Measurements from ENCODE around the gene EPHA4. TPM values are rescaled to one million over a fixed set of nuclear protein-coding genes. Genes with fewer than 3 reads are reported as not detected.
A peak's percentile ranks its signal among the peaks of the same experiment; 100 is the strongest.

EPHA4 gene
- polyA plus RNA-seq, 1 donor (not counting 4 experiments of a cell fraction or from before 2014, with no cell fraction given) = 9.0 TPM

DNA sequence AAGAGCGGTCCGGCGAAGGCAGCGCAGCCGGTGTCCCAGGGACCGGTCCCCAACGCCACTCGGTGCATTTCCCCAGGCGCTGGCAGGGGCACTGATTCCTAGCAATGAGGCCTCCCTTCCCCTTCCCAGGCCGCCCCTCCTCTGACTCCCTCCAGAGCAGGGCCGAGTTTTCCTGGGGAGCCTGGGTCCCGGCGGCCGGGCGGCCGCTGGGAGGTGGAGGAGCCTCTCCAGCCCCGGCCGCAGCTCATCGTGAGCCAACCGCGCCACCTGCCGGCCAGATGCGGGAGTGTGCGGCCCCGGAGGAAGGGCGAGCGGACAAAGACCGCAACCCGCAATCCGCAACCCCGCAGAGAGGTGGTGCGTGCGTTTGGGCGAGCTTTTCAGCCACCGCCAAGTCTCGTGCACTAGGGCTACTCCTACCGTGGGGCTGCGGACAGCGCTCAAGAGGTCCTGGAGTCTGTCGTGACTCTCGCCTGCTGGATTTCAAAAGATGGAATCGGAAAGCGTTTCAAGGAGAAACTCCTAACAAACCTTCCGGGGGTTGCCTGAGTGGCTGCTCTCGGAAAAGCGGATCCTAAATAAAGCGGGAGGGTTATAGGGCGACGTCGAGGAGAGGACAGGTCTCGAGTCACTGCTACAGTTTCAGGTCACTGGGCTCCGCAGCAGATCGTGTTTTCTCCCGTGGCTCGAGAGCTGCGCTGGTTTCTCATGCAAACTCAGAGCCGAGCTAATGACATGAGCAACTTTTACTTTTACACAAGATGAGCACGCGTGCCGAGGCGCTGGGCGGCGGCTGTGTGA is 1.5 kb upstream of the EPHA4 start:
- Histone ChIP-seq H3K27ac (ENCODE audit: control insufficient read depth, insufficient read depth, low read length) (no peak overlapping the region), H3K36me3 (ENCODE audit: control insufficient read depth in 2 of 2, extremely low read depth in 1 of 2, insufficient read depth in 2 of 2, low read length in 2 of 2) (no peaks in the 10 kb centered on the region), H2AFZ (ENCODE audit: control insufficient read depth, low read length) (peak overlapping the region; percentile 94), H3K9me1 (ENCODE audit: control insufficient read depth, extremely low read depth, insufficient read depth, low read length) (no peaks in the 10 kb centered on the region), H3K79me2 (ENCODE audit: control insufficient read depth, insufficient read depth, low read length) (peaks cover 4% of the 10 kb centered on the region), H3K4me1 (ENCODE audit: control insufficient read depth, extremely low read depth, insufficient read depth, low read length) (peaks cover 10% of the 10 kb centered on the region), H3K9me3 (ENCODE audit: control insufficient read depth, low read depth, low read length) (no peaks in the 10 kb centered on the region), H3K4me2 (ENCODE audit: control insufficient read depth, extremely low read depth, insufficient read depth, low read depth, low read length) (peak overlapping the region; percentile 99), H3K27me3 (ENCODE audit: control insufficient read depth, extremely low read depth, insufficient read depth, low read length) (peaks cover 10% of the 10 kb centered on the region), H3K4me3 (ENCODE audit: control insufficient read depth in 2 of 3, extremely low read depth in 1 of 3, insufficient read depth in 2 of 3, low read depth in 1 of 3, low read length in 3 of 3) (peak overlapping the region; percentile 87 to 89 (median 87)), H4K20me1 (ENCODE audit: control insufficient read depth, extremely low read depth, insufficient read depth, low read length) (no peaks in the 10 kb centered on the region), H3K9ac (ENCODE audit: control insufficient read depth, extremely low read depth, insufficient read depth, low read length) (peak overlapping the region; percentile 69)
- DNase-seq (ENCODE audit: low read depth, low spot score) = no peak
- dilution Hi-C loops (cut with MboI; ENCODE audit: extremely low pct_ligation_motif_present, low sequenced_read_pairs) = no loop called here
- TF ChIP-seq, protein P1, sequence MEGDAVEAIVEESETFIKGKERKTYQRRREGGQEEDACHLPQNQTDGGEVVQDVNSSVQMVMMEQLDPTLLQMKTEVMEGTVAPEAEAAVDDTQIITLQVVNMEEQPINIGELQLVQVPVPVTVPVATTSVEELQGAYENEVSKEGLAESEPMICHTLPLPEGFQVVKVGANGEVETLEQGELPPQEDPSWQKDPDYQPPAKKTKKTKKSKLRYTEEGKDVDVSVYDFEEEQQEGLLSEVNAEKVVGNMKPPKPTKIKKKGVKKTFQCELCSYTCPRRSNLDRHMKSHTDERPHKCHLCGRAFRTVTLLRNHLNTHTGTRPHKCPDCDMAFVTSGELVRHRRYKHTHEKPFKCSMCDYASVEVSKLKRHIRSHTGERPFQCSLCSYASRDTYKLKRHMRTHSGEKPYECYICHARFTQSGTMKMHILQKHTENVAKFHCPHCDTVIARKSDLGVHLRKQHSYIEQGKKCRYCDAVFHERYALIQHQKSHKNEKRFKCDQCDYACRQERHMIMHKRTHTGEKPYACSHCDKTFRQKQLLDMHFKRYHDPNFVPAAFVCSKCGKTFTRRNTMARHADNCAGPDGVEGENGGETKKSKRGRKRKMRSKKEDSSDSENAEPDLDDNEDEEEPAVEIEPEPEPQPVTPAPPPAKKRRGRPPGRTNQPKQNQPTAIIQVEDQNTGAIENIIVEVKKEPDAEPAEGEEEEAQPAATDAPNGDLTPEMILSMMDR (optimal IDR thresholded peaks at IDR 0.05 in 1 of 3, IDR thresholded peaks at IDR 0.05 in 1 of 3, conservative IDR thresholded peaks at IDR 0.05 in 1 of 3; ENCODE audit: extremely low read depth in 1 of 3, insufficient read depth in 2 of 3, low read length in 3 of 3) = peak; percentile 74 to 96 (median 95)
- no peak for TF ChIP-seq EZH2 (IDR thresholded peaks at IDR 0.05; ENCODE audit: low read length)
- FAIRE-seq = peak; percentile 5

DNA sequence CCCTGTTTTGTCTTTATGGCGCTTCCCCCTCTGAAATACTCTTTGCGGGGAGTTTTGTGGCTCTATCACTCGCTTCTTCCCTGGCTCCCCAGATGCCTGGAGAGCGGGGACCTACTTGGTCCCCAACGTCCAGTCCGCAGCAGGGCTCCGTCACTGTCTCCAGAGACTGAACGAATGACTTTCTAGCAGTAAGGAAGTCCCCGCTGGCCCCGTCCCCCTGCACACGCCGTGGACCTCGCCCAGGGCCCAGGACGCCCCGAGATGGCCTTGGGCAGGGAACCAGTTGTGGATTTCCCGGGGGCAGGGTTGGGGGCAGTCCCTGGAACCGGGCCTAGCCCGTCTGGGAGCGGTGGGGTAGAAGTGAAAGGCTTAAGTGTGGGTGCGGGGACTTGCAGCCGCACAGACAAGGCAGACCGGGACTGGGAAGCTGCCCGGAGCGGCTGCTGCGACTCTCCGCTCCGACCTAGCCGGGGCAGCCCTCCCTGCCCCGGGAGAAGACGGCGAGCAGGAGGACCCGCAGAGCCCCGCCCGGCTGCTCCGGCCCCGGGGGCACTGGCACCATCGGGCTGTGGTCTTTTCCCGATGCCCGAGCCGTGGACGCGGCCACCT is 821 bp upstream of the EPHA4 start:
- Histone ChIP-seq H3K27me3 (ENCODE audit: control insufficient read depth, extremely low read depth, insufficient read depth, low read length) (peaks cover 10% of the 10 kb centered on the region), H3K36me3 (ENCODE audit: control insufficient read depth in 2 of 2, extremely low read depth in 1 of 2, insufficient read depth in 2 of 2, low read length in 2 of 2) (no peaks in the 10 kb centered on the region), H3K9me3 (ENCODE audit: control insufficient read depth, low read depth, low read length) (no peaks in the 10 kb centered on the region), H3K4me1 (ENCODE audit: control insufficient read depth, extremely low read depth, insufficient read depth, low read length) (peaks cover 10% of the 10 kb centered on the region), H3K9ac (ENCODE audit: control insufficient read depth, extremely low read depth, insufficient read depth, low read length) (peak overlapping the region; percentile 69), H3K9me1 (ENCODE audit: control insufficient read depth, extremely low read depth, insufficient read depth, low read length) (no peaks in the 10 kb centered on the region), H3K4me3 (ENCODE audit: control insufficient read depth in 2 of 3, extremely low read depth in 1 of 3, insufficient read depth in 2 of 3, low read depth in 1 of 3, low read length in 3 of 3) (peak overlapping the region; percentile 87 to 89 (median 87)), H3K4me2 (ENCODE audit: control insufficient read depth, extremely low read depth, insufficient read depth, low read depth, low read length) (peak overlapping the region; percentile 99), H3K79me2 (ENCODE audit: control insufficient read depth, insufficient read depth, low read length) (peaks cover 4% of the 10 kb centered on the region), H3K27ac (ENCODE audit: control insufficient read depth, insufficient read depth, low read length) (peak overlapping the region; percentile 40), H2AFZ (ENCODE audit: control insufficient read depth, low read length) (peak overlapping the region; percentile 92), H4K20me1 (ENCODE audit: control insufficient read depth, extremely low read depth, insufficient read depth, low read length) (no peaks in the 10 kb centered on the region)
- no peak for TF ChIP-seq EZH2 (IDR thresholded peaks at IDR 0.05; ENCODE audit: low read length)
- TF ChIP-seq, protein P1 (optimal IDR thresholded peaks at IDR 0.05 in 1 of 3, IDR thresholded peaks at IDR 0.05 in 1 of 3, conservative IDR thresholded peaks at IDR 0.05 in 1 of 3; ENCODE audit: extremely low read depth in 1 of 3, insufficient read depth in 2 of 3, low read length in 3 of 3) = no peak
- FAIRE-seq (no peak), DNase-seq (ENCODE audit: low read depth, low spot score) (no peak)
- dilution Hi-C loops (cut with MboI; ENCODE audit: extremely low pct_ligation_motif_present, low sequenced_read_pairs) = no loop called here

Measured in keratinocyte (primary cell).